Activated naive CD8-positive, alpha-beta T cell (primary cell): ENCODE measurements around the gene HIF1A.
"Not testable (repeated sequence)": the region's sequence is repeated elsewhere in the genome, so short reads cannot be mapped to it uniquely, and the experiment has no call there.

ENCODE experiments used
- H3K27ac Mint-ChIP-seq: one replicate; pipeline ENCODE4 v1.8.0; 2021; ENCODE audit warnings: mixed read lengths
- H3K27me3 Mint-ChIP-seq: one replicate; pipeline ENCODE4 v1.8.0; 2021; ENCODE audit warnings: mixed read lengths
- H3K36me3 Mint-ChIP-seq: one replicate; pipeline ENCODE4 v1.8.0; 2021; ENCODE audit warnings: mixed read lengths
- H3K4me1 Mint-ChIP-seq: one replicate; pipeline ENCODE4 v1.8.0; 2021; ENCODE audit warnings: low read depth, mixed read lengths
- H3K4me3 Mint-ChIP-seq: one replicate; pipeline ENCODE4 v1.8.0; 2021; ENCODE audit warnings: mild to moderate bottlenecking, mixed read lengths
- H3K9me3 Mint-ChIP-seq: one replicate; pipeline ENCODE4 v1.8.0; 2021; ENCODE audit warnings: low read depth, mixed read lengths

HIF1A gene

GRCh38 chr14:61737915-61738314 is 42.6 kb downstream of the HIF1A start:
- H3K27me3 Mint-ChIP-seq, result no peaks in the 10 kb centered on the region
- H3K27ac Mint-ChIP-seq, result no peak overlapping the region
- no peaks in the 10 kb centered on the region for H3K9me3 Mint-ChIP-seq
- peaks cover 3% of the 10 kb centered on the region for H3K4me1 Mint-ChIP-seq
- H3K36me3 Mint-ChIP-seq, result peaks cover 24% of the 10 kb centered on the region
- H3K4me3 Mint-ChIP-seq, result no peak overlapping the region

GRCh38 chr14:61739133-61739532 is 43.8 kb downstream of the HIF1A start:
- no peaks in the 10 kb centered on the region for H3K9me3 Mint-ChIP-seq
- no peaks in the 10 kb centered on the region for H3K27me3 Mint-ChIP-seq
- no peak overlapping the region for H3K27ac Mint-ChIP-seq
- peaks cover 22% of the 10 kb centered on the region for H3K36me3 Mint-ChIP-seq
- H3K4me3 Mint-ChIP-seq, result no peak overlapping the region
- H3K4me1 Mint-ChIP-seq, result peaks cover 3% of the 10 kb centered on the region

- Mint-ChIP-seq H3K9me3 (no peaks in the 10 kb centered on the region), H3K27ac (no peak overlapping the region), H3K4me3 (no peak overlapping the region), H3K36me3 (peaks cover 16% of the 10 kb centered on the region), H3K27me3 (no peaks in the 10 kb centered on the region), H3K4me1 (no peaks in the 10 kb centered on the region)
These were observed 47.1 kb downstream of the HIF1A start for GRCh38 chr14:61742371-61742770.

- H3K4me1 Mint-ChIP-seq, result peaks cover 2% of the 10 kb centered on the region
- no peak overlapping the region for H3K27ac Mint-ChIP-seq
- peaks cover 16% of the 10 kb centered on the region for H3K36me3 Mint-ChIP-seq
- H3K27me3 Mint-ChIP-seq, result no peaks in the 10 kb centered on the region
- H3K4me3 Mint-ChIP-seq, result no peak overlapping the region
- H3K9me3 Mint-ChIP-seq, result no peaks in the 10 kb centered on the region
These were observed 48.9 kb downstream of the HIF1A start for GRCh38 chr14:61744238-61744637.

- H3K4me3 Mint-ChIP-seq, H3K36me3 Mint-ChIP-seq, H3K9me3 Mint-ChIP-seq, H3K27me3 Mint-ChIP-seq: not testable (repeated sequence)
- Mint-ChIP-seq H3K4me1 (peaks cover 12% of the 10 kb centered on the region), H3K27ac (peak overlapping the region; percentile 41)
These were observed 51.0 kb downstream of the HIF1A start for GRCh38 chr14:61746346-61746745.

GRCh38 chr14:61746881-61747280 is 51.6 kb downstream of the HIF1A start:
- Mint-ChIP-seq H3K4me3 (no peak overlapping the region), H3K9me3 (no peaks in the 10 kb centered on the region), H3K27me3 (no peaks in the 10 kb centered on the region), H3K4me1 (peaks cover 14% of the 10 kb centered on the region), H3K27ac (peak overlapping the region; percentile 41), H3K36me3 (peaks cover 9% of the 10 kb centered on the region)

GRCh38 chr14:61747342-61747741 is 52.0 kb downstream of the HIF1A start:
- Mint-ChIP-seq H3K27ac (no peak overlapping the region), H3K9me3 (no peaks in the 10 kb centered on the region), H3K27me3 (no peaks in the 10 kb centered on the region), H3K4me3 (no peak overlapping the region), H3K4me1 (peaks cover 14% of the 10 kb centered on the region), H3K36me3 (peaks cover 9% of the 10 kb centered on the region)

GRCh38 chr14:61749264-61749663 is 54.0 kb downstream of the HIF1A start:
- H3K4me1 Mint-ChIP-seq, result peaks cover 15% of the 10 kb centered on the region
- peaks cover 15% of the 10 kb centered on the region for H3K36me3 Mint-ChIP-seq
- H3K4me3 Mint-ChIP-seq, result no peak overlapping the region
- no peak overlapping the region for H3K27ac Mint-ChIP-seq
- no peaks in the 10 kb centered on the region for H3K27me3 Mint-ChIP-seq
- no peaks in the 10 kb centered on the region for H3K9me3 Mint-ChIP-seq

GRCh38 chr14:61749867-61750266 is 54.6 kb downstream of the HIF1A start:
- peaks cover 15% of the 10 kb centered on the region for H3K36me3 Mint-ChIP-seq
- no peaks in the 10 kb centered on the region for H3K27me3 Mint-ChIP-seq
- H3K9me3 Mint-ChIP-seq, result no peaks in the 10 kb centered on the region
- H3K4me1 Mint-ChIP-seq, result peaks cover 15% of the 10 kb centered on the region
- peak overlapping the region; percentile 91 for H3K4me3 Mint-ChIP-seq
- peak overlapping the region; percentile 41 for H3K27ac Mint-ChIP-seq

GRCh38 chr14:61750708-61751474 is 55.6 kb downstream of the HIF1A start:
- peak overlapping the region; percentile 78 for H3K27ac Mint-ChIP-seq
- no peaks in the 10 kb centered on the region for H3K9me3 Mint-ChIP-seq
- H3K36me3 Mint-ChIP-seq, result peaks cover 15% of the 10 kb centered on the region
- H3K4me3 Mint-ChIP-seq, result peak overlapping the region; percentile 91
- peaks cover 15% of the 10 kb centered on the region for H3K4me1 Mint-ChIP-seq
- H3K27me3 Mint-ChIP-seq, result no peaks in the 10 kb centered on the region

- Mint-ChIP-seq H3K4me1 (peaks cover 15% of the 10 kb centered on the region), H3K4me3 (peak overlapping the region; percentile 57), H3K36me3 (peaks cover 15% of the 10 kb centered on the region), H3K27ac (no peak overlapping the region), H3K9me3 (no peaks in the 10 kb centered on the region), H3K27me3 (peaks cover 2% of the 10 kb centered on the region)
These were observed 56.2 kb downstream of the HIF1A start for GRCh38 chr14:61751475-61751989.

GRCh38 chr14:61752626-61753025 is 57.3 kb downstream of the HIF1A start:
- H3K27ac Mint-ChIP-seq, result no peak overlapping the region
- no peak overlapping the region for H3K4me3 Mint-ChIP-seq
- peaks cover 2% of the 10 kb centered on the region for H3K27me3 Mint-ChIP-seq
- H3K9me3 Mint-ChIP-seq, result no peaks in the 10 kb centered on the region
- H3K4me1 Mint-ChIP-seq, result peaks cover 15% of the 10 kb centered on the region
- peaks cover 11% of the 10 kb centered on the region for H3K36me3 Mint-ChIP-seq

- peaks cover 15% of the 10 kb centered on the region for H3K4me1 Mint-ChIP-seq
- peaks cover 6% of the 10 kb centered on the region for H3K36me3 Mint-ChIP-seq
- H3K9me3 Mint-ChIP-seq, result no peaks in the 10 kb centered on the region
- peaks cover 2% of the 10 kb centered on the region for H3K27me3 Mint-ChIP-seq
- no peak overlapping the region for H3K4me3 Mint-ChIP-seq
- peak overlapping the region; percentile 64 for H3K27ac Mint-ChIP-seq
These were observed 58.3 kb downstream of the HIF1A start for GRCh38 chr14:61753631-61754030.

- no peak overlapping the region for H3K27ac Mint-ChIP-seq
- peaks cover 11% of the 10 kb centered on the region for H3K4me1 Mint-ChIP-seq
- H3K9me3 Mint-ChIP-seq, result no peaks in the 10 kb centered on the region
- H3K27me3 Mint-ChIP-seq, result peaks cover 2% of the 10 kb centered on the region
- H3K4me3 Mint-ChIP-seq, result no peak overlapping the region
- peaks cover 6% of the 10 kb centered on the region for H3K36me3 Mint-ChIP-seq
These were observed 59.5 kb downstream of the HIF1A start for GRCh38 chr14:61754627-61755381.

- not testable (repeated sequence) for H3K4me1 Mint-ChIP-seq, H3K27ac Mint-ChIP-seq, H3K27me3 Mint-ChIP-seq, H3K36me3 Mint-ChIP-seq, H3K9me3 Mint-ChIP-seq, H3K4me3 Mint-ChIP-seq
These were observed 60.0 kb downstream of the HIF1A start for GRCh38 chr14:61755382-61755742.
